ENCODE results near the gene DERA.

DNA sequence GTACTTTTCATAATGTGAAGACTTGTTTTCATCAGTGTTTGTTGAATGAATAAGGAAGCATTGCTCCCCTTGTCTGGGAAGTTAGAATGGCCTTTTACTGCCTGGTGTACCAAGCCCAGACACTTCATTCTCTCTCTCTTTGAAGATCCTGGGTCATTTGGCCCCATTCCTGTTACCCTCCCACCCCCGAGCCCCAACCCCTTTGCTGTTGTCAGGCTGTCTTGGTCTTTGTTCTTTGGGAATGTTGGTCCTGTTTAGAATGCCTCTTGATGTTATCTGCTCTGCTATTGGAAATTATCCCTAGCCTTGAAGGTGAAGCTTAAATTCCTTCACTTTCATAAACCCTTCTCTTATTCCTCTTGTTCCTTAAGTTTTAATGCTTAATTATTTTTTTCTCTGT lies 13.8 kb downstream of the DERA start:
- TF ChIP-seq, protein P1, sequence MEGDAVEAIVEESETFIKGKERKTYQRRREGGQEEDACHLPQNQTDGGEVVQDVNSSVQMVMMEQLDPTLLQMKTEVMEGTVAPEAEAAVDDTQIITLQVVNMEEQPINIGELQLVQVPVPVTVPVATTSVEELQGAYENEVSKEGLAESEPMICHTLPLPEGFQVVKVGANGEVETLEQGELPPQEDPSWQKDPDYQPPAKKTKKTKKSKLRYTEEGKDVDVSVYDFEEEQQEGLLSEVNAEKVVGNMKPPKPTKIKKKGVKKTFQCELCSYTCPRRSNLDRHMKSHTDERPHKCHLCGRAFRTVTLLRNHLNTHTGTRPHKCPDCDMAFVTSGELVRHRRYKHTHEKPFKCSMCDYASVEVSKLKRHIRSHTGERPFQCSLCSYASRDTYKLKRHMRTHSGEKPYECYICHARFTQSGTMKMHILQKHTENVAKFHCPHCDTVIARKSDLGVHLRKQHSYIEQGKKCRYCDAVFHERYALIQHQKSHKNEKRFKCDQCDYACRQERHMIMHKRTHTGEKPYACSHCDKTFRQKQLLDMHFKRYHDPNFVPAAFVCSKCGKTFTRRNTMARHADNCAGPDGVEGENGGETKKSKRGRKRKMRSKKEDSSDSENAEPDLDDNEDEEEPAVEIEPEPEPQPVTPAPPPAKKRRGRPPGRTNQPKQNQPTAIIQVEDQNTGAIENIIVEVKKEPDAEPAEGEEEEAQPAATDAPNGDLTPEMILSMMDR (IDR thresholded peaks at IDR 0.05) = no peak
- no peak for TF ChIP-seq POLR2A (IDR thresholded peaks at IDR 0.05)

Data from vagina (tissue), 2 donors.